GM18502 (cell line): ENCODE measurements around the gene ZNF444.

Experiments used
- ATAC-seq: cut with Tn5 transposase; IDR thresholded peaks from one replicate; pipeline ENCODE4 v1.9.1; 2021; ENCODE audit warnings: mild to moderate bottlenecking; ENCODE audit not compliant: unreplicated experiment, poor library complexity

The ZNF444 gene

GRCh38 chr19:56120371-56121179, 20.5 kb upstream of the ZNF444 start:
- peak; percentile 33 for ATAC-seq

GRCh38 chr19:56121180-56122167, 19.6 kb upstream of the ZNF444 start, which contains the start of gene ZNF787:
Gene ZNF787 (minus strand): TSS chr19:56121295. CDS start chr19:56103217, 18,078 bp downstream.
- peak; percentile 88 for ATAC-seq

GRCh38 chr19:56123266-56123891, 17.7 kb upstream of the ZNF444 start:
- ATAC-seq = no peak

GRCh38 chr19:56124578-56124977, 16.5 kb upstream of the ZNF444 start:
- ATAC-seq = no peak

GRCh38 chr19:56125806-56126590, 15.1 kb upstream of the ZNF444 start:
- no peak for ATAC-seq

GRCh38 chr19:56126983-56127780, 13.9 kb upstream of the ZNF444 start:
- no peak for ATAC-seq

GRCh38 chr19:56130006-56130405, 11.1 kb upstream of the ZNF444 start:
- ATAC-seq = no peak

- ATAC-seq = no peak
Observed at GRCh38 chr19:56131651-56132050, 9.4 kb upstream of the ZNF444 start.

- ATAC-seq = no peak
Observed at GRCh38 chr19:56132316-56132822, 8.7 kb upstream of the ZNF444 start.

- ATAC-seq = no peak
Observed at GRCh38 chr19:56133858-56134653, 7.0 kb upstream of the ZNF444 start.

- no peak for ATAC-seq
Observed at GRCh38 chr19:56134654-56134921, 6.5 kb upstream of the ZNF444 start.

- no peak for ATAC-seq
Observed at GRCh38 chr19:56136362-56136761, 4.7 kb upstream of the ZNF444 start.

GRCh38 chr19:56137405-56137804, 3.7 kb upstream of the ZNF444 start:
- ATAC-seq = no peak

- no peak for ATAC-seq
Observed at GRCh38 chr19:56138069-56138468, 3.0 kb upstream of the ZNF444 start.

- no peak for ATAC-seq
Observed at GRCh38 chr19:56139847-56140582, 1.1 kb upstream of the ZNF444 start.

GRCh38 chr19:56141417-56141993, 418 bp downstream of the ZNF444 start:
- ATAC-seq = no peak

GRCh38 chr19:56142087-56142787, 1.1 kb downstream of the ZNF444 start:
- no peak for ATAC-seq
